Endodermal cell (in vitro differentiated cells): ENCODE measurements around the gene NCAPH2. TPM values are rescaled to one million over a fixed set of nuclear protein-coding genes. Genes with fewer than 3 reads are reported as not detected.

Experiments
- DNase-seq: peaks from one replicate; pipeline ENCODE4 v3.0.0-alpha.2; 2017
- H3K27ac ChIP-seq: 2 replicates; pipeline ENCODE4 v1.5.1; 2013; ENCODE audit warnings: mild to moderate bottlenecking, low read depth, low read length, moderate library complexity
- H3K27me3 ChIP-seq: 2 replicates; pipeline ENCODE4 v1.6.1; 2013; ENCODE audit warnings: mild to moderate bottlenecking, low read length, moderate library complexity; ENCODE audit not compliant: insufficient read depth, control insufficient read depth, poor library complexity, severe bottlenecking
- H3K36me3 ChIP-seq: 2 replicates; pipeline ENCODE4 v1.7.0; 2013; ENCODE audit warnings: mild to moderate bottlenecking, low read length, moderate library complexity; ENCODE audit not compliant: control insufficient read depth, insufficient read depth
- H3K4me1 ChIP-seq: one replicate; pipeline ENCODE4 v1.7.0; 2013; ENCODE audit warnings: low read length; ENCODE audit not compliant: control insufficient read depth, insufficient read depth
- H3K4me3 ChIP-seq: 2 replicates; pipeline ENCODE4 v1.5.1; 2013; ENCODE audit warnings: mild to moderate bottlenecking, low read length, moderate library complexity
- H3K9ac ChIP-seq: 2 replicates; pipeline ENCODE4 v1.6.1; 2013; ENCODE audit warnings: mild to moderate bottlenecking, low read length, moderate library complexity; ENCODE audit not compliant: poor library complexity, severe bottlenecking; ENCODE audit errors: extremely low read depth
- H3K9me3 ChIP-seq: 2 replicates; pipeline ENCODE4 v1.6.1; 2013; ENCODE audit warnings: mild to moderate bottlenecking, low read length, moderate library complexity; ENCODE audit not compliant: control insufficient read depth
- H3K27ac Mint-ChIP-seq: 2 replicates; pipeline ENCODE4 v1.8.0; 2020; ENCODE audit warnings: mixed read lengths
- H3K27me3 Mint-ChIP-seq: 2 replicates; pipeline ENCODE4 v1.8.0; 2021; ENCODE audit warnings: mild to moderate bottlenecking, mixed read lengths; ENCODE audit not compliant: insufficient read depth
- H3K36me3 Mint-ChIP-seq: 2 replicates; pipeline ENCODE4 v1.8.0; 2020; ENCODE audit warnings: low read depth, mixed read lengths
- H3K4me1 Mint-ChIP-seq: 2 replicates; pipeline ENCODE4 v1.8.0; 2020; ENCODE audit warnings: mixed read lengths
- H3K4me3 Mint-ChIP-seq: 2 replicates; pipeline ENCODE4 v1.8.0; 2020; ENCODE audit warnings: mild to moderate bottlenecking, moderate library complexity, mixed read lengths
- H3K9me3 Mint-ChIP-seq: 2 replicates; pipeline ENCODE4 v1.8.0; 2020; ENCODE audit warnings: mild to moderate bottlenecking, mixed read lengths
- CTCF ChIP-seq: fragments of 200-600 bp; sonication (generic); conservative IDR thresholded peaks from 2 replicates; pipeline ENCODE4 v1.5.0; 2021; ENCODE audit warnings: antibody characterized with exemption, mild to moderate bottlenecking
- WGBS, 2 experiments: methylation state at CpG; one replicate each; pipeline versions ENCODE4 v1.1.5 to v1.1.7; 2013; ENCODE audit warnings: missing lambda C conversion rate in 2 of 2, mixed read lengths in 1 of 2; ENCODE audit not compliant: insufficient coverage in 1 of 2, insufficient read length in 1 of 2; 5-methylcytosine and 5-hydroxymethylcytosine counted together
- total RNA-seq, 2 donors: library from RNA; stranded (reverse); fragmentation: NEBNext Ultra II Directional in 1 of 2; extraction: Animal tissue kit (Norgen Biotek cat#: 25700) in 1 of 2; gene quantifications; 2 replicates in 1 of 2; 3 replicates in 1 of 2; pipeline ENCODE4 v1.2.1, GENCODE V29; 2021

Gene NCAPH2
- total RNA-seq, 2 donors from 2014 or later = 63.3 to 73.1 TPM

GRCh38 chr22:50467341-50467740, 40.7 kb upstream of the NCAPH2 start:
- Mint-ChIP-seq H3K27ac (no peak overlapping the region), H3K9me3 (no peaks in the 10 kb centered on the region), H3K4me1 (peaks cover 10% of the 10 kb centered on the region), H3K36me3 (peaks cover 31% of the 10 kb centered on the region), H3K4me3 (no peak overlapping the region), H3K27me3 (no peaks in the 10 kb centered on the region)
- peaks cover 9% of the 10 kb centered on the region for H3K4me1 ChIP-seq
- no peak overlapping the region for H3K9ac ChIP-seq
- no peak overlapping the region for H3K4me3 ChIP-seq
- 83 to 90% methylated on average over 9 to 24 of the region's 24 CpGs for WGBS, 2 experiments
- H3K36me3 ChIP-seq = peaks cover 32% of the 10 kb centered on the region
- no peaks in the 10 kb centered on the region for H3K27me3 ChIP-seq
- TF ChIP-seq CTCF = no peak
- DNase-seq = no peak
- H3K9me3 ChIP-seq = no peaks in the 10 kb centered on the region
- no peak overlapping the region for H3K27ac ChIP-seq

DNA sequence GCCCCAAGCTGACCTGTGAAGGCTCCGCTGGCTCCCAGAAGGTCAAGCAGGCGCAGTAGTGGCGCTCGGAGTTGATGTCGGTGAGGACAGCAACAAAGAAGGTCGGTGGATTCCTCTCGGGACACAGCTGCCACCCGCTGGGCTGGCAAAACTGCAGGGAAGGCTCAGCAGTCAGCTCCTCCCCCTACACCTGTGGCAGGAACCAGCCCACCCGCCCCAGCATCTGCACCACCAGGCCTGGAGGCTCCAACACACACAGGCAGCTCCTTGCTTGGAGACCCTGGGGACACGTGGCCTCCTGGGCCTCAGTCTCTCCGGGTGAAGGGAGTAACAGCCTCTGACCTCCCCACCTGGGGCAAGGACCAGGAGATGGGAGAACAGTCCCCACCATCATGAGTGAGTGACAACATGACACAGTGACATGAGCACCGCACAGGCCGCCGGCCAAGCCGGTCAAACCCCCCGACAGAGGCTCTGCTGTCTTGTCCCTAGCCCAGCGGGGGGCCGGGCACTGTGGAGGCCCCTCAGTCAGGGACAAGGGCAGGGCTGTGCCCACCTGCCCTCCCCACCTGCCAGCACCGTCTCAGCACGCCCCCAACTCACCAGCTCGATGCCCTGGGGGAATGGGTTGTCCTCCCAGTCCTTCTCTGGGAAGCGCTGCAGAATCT, 40.1 kb upstream of the NCAPH2 start:
- TF ChIP-seq CTCF = no peak
- 91 to 93% methylated on average over 12 to 22 of the region's 22 CpGs for WGBS, 2 experiments
- H3K4me3 Mint-ChIP-seq = no peak overlapping the region

DNA sequence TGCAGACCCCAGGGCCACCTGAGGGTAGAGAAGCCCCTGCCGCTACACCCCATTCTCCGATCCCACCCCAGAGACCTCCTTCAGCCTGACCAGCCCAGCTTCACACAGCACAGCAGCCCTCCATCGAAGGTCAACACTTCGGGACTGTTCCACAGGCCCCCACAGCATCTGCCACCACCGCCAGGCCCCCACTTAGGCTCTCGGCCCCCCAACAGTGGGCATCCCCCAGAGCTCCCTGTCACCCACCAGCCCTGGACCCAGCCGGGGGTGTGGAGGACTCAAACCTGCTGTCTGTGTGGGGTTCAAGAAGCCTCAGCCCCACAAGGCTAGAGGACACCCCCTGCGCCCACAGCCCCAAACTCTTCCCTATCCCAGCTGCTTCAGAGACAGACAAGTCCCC, 39.4 kb upstream of the NCAPH2 start:
- no peak for TF ChIP-seq CTCF
- Histone ChIP-seq H3K36me3 (peaks cover 25% of the 10 kb centered on the region), H3K27ac (no peak overlapping the region), H3K27me3 (no peaks in the 10 kb centered on the region), H3K4me1 (peaks cover 11% of the 10 kb centered on the region), H3K9ac (no peak overlapping the region), H3K4me3 (no peak overlapping the region), H3K9me3 (no peaks in the 10 kb centered on the region)
- peaks cover 17% of the 10 kb centered on the region for H3K4me1 Mint-ChIP-seq
- H3K9me3 Mint-ChIP-seq = no peaks in the 10 kb centered on the region
- DNase-seq = no peak
- peaks cover 24% of the 10 kb centered on the region for H3K36me3 Mint-ChIP-seq
- no peak overlapping the region for H3K27ac Mint-ChIP-seq
- WGBS, 2 experiments = 92 to 100% methylated on average over 3 to 7 of the region's 8 CpGs
- no peaks in the 10 kb centered on the region for H3K27me3 Mint-ChIP-seq
- H3K4me3 Mint-ChIP-seq = no peak overlapping the region

More for the DNA sequence above, 40.1 kb upstream of the NCAPH2 start:
- no peak overlapping the region for H3K27ac Mint-ChIP-seq
- no peaks in the 10 kb centered on the region for H3K9me3 Mint-ChIP-seq
- Histone ChIP-seq H3K9me3 (no peaks in the 10 kb centered on the region), H3K27me3 (no peaks in the 10 kb centered on the region), H3K4me1 (peaks cover 9% of the 10 kb centered on the region), H3K36me3 (peaks cover 32% of the 10 kb centered on the region), H3K4me3 (no peak overlapping the region), H3K27ac (no peak overlapping the region), H3K9ac (no peak overlapping the region)
- peaks cover 29% of the 10 kb centered on the region for H3K36me3 Mint-ChIP-seq
- DNase-seq = no peak
- H3K27me3 Mint-ChIP-seq = no peaks in the 10 kb centered on the region
- H3K4me1 Mint-ChIP-seq = peaks cover 11% of the 10 kb centered on the region
